Stimulated activated CD4-positive, alpha-beta T cell treated with anti-CD3 and anti-CD28 coated beads, Interleukin-15, amount 100 ng/mL, for 48 hours (primary cell): Measurements from ENCODE around the gene ODR4.
A peak's percentile ranks its signal among the peaks of the same experiment; 100 is the strongest.
"Not testable (repeated sequence)": the region's sequence is repeated elsewhere in the genome, so short reads cannot be mapped to it uniquely, and the experiment has no call there.

Experiments used
- DNase-seq, 2 donors: peaks; one replicate each; pipeline ENCODE4 v3.0.0-alpha.2; 2020; ENCODE audit warnings: low read depth in 2 of 2

ODR4 gene

DNA sequence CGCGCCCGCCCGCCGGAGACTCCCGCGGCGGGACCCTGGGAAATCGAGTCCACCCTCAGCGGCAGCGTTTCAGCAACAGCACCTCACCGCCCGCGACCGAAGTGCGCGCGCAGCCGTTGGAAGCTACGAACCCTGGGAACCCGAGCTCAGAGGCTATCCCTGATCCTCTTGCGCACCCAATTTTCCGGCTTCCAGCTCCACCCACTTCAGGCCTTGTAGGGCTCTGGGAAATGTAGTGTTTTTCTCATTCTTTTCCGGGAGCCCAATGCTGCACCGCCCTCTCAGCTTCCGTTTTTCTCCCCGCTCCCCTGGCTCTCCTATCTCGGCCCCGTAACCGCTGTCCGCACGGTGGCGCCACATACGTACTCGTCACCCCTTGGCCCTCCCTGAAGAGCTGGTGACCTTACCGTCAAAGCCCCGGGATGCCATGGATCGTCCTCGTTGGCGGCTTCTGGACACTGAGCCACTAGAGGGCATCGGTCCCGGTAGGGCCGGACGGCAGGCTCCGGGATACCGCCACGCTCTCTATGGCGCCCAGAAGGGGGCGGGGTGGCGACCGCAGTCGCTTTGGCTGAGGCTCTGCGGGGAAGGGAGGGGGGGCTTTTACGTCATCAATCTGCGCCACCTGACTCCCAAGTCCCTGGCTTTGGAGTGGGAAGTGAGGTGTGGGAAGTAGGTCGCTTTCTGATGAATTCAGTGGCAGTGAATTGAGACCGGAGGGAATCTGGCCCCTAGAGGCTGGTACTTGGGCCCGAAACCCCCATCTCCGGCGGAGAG is at the start of gene ODR4, which contains the start of gene TPR:
Gene ODR4 (plus strand): TSS at position 687 of the 777 bp plus-strand sequence. CDS start 3,948 bp downstream, outside the sequence.
Gene TPR (minus strand): TSS at position 102 of the 777 bp plus-strand sequence. CDS start 225 bp downstream, outside the sequence.
- peak; percentile 92 to 93 for DNase-seq

DNA sequence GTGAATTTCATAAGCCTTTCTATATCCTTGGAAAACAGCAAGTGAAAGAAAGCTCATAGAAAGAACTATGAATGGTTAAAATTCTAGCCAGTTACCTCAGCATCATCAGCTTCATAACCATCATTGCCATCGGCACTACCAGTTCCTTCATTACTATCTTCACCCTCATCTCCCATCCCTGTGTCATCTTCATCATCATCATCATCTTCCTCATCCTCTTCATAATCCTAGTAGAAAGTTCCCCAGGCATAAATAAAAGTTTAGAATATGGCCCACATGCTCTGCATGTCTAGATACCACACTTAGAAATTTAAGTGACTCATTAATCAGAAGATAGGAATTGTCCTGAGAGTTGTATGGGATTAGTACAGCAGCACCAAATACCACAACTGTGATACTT is 49.6 kb upstream of the ODR4 start:
- DNase-seq: no peak

DNA sequence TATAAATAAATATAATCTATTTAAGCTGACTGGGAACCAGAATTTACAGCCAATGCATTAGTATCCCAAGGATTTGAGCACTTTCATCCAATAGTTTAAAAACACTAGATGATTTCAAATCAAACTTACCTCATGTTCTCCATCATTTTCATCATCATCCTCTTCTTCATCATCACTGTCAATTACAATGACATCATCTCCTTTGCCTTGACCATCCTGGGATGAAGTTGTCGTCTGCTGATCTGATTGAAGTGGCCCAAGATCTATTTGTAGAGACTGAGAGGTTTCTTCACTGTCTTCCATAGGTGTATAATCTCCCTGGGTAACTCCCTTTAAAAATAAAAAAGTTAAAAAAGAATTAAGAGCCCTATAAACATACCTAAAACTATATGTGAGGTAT is 48.3 kb upstream of the ODR4 start:
- no peak for DNase-seq

DNA sequence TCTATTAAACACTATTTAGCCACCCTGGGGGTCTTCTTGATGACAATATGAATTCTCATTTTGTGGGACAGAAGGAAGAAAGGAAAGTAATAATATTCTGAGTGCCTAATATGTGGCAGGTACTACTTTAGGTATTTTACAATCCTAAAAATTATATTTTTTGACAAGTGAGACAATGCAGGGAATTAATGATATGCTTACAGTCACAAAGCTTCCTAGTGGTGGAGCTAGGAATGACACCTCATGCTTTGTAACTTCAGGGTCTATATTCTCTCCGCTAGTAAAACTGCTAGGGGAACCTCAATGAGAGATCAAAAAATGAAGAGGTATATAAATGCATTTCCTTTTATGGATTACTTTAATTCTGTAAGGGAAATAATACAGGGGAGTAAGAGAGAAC is 44.9 kb upstream of the ODR4 start:
- DNase-seq: no peak

DNA sequence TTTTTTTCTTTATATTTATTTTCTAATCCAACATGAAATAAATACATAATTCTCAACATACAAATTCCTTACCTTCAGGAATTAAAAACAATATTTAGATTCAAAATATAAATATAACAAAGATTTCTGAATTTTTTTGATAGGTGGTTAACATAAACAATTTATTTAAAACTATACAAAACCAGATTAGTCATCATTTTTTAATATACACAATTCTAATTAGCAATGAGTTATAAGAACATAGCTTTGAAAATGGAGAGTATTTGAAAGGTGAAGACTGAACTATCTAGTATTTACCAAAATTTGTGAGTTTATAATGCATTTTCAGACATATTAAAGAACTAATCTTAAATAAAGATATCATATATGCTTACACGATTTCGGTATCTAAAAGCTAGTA is 38.1 kb upstream of the ODR4 start:
- no peak for DNase-seq

DNA sequence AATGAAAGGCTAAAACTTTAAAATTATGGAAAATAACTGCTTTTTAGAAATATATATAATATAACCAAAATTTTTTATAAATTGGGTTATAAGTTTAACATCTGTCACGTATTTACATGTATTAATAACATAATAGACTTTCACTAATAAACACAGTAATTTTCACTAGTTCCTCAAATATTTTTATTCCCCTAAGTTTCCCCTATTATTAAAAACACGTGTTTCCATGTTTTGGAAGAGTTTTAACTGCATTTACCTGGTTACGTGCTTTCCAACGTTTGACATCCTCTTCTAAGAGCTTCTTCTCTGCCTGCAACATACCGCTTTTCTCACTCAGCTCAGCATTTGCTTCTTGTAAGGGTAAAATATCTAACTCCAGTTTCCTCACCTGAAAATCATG is 34.9 kb upstream of the ODR4 start:
- DNase-seq: no peak

DNA sequence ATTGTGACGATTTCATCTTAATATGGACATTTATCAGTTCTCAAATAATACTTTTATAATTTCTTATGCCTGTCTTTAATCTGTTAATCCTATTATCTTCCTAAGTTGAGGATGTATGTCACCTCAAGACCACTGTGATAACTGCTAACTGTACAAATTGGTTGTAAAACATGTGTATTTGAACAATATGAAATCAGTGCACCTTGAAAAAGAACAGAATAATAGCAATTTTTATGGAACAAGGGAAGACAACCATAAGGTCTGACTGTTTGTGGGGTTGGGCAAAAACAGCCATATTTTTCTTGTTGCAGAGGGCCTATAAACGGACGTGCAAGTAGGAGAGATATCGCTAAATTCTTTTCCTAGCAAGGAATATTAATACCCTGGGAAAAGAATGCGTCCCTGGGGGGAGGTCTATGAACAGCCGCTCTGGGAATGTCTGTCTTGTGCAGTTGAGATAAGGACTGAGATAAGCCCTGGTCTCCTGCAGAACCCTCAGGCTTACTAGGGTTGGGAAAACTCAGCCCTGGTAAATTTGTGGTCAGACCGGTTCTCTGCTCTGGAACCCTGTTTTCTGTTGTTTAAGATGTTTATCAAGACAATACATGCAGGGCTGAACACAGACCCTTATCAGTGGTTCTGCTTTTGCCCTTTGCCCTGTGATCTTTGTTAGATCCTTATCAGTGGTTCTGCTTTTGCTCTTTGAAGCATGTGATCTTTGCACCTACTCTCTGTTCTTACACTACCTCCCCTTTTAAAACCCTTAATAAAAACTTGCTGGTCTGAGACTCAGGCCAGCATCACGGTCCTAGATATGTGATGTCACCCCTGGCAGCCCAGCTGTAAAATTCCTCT is 27.6 kb upstream of the ODR4 start:
- DNase-seq: not testable (repeated sequence)

DNA sequence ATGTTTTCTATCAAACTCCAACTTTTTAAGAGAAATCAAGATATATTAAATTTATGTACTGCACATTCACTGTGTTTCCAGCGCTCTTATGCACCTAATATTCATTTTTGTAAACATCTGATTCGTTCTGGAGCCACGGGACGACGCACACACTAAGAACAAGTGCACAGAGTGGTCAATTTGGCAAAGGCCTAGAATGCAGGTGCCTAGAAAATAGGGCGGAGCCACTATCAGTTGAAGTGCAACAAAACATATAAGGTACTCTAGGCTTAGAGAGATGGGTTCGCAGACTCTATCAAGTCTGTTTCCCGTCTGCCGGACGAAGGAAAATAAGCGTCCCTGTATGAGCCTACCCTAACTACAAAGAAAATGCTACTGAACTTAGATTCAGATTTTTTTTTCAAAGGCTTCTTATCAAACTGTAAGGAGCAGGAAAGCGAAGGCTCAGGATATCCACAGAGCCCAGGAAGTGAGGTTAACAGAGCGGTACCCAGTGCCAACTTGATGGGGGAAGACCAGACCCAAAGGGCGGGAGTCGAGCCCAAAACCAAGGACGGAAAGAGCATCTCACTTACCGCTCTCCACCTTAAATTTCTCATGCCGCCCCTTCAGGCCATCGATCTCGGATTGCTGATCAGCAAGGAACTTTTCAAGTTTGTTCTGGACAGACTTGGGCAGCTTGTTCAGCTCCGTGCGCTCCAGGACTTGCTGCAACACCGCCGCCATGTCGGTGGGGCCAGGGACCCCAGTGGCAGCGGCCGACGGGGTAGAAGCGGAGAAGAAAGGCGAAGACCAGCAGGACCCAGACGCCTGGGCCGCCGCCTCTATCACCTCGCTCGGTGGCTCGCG is 1.1 kb upstream of the ODR4 start:
- DNase-seq: peak; percentile 11 to 12

DNA sequence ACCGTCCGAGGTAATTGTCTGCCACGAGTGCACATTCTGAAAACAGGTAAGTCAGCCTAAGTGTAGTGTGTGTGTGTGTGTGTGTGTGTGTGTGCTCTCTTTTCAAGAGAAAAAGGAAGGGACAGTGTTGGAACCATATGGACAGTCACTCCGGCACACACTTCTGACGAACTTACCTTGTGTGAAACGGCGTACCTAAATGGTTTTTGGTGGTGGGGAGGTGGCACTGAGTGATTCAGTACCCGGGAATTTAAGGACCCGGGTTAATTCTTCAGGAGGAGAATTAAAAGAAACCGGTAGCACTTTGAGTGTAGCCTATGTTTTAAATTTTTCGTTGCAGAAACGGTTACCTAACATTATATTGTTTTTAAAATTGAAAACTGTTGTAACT is 286 bp downstream of the ODR4 start:
- DNase-seq: no peak

DNA sequence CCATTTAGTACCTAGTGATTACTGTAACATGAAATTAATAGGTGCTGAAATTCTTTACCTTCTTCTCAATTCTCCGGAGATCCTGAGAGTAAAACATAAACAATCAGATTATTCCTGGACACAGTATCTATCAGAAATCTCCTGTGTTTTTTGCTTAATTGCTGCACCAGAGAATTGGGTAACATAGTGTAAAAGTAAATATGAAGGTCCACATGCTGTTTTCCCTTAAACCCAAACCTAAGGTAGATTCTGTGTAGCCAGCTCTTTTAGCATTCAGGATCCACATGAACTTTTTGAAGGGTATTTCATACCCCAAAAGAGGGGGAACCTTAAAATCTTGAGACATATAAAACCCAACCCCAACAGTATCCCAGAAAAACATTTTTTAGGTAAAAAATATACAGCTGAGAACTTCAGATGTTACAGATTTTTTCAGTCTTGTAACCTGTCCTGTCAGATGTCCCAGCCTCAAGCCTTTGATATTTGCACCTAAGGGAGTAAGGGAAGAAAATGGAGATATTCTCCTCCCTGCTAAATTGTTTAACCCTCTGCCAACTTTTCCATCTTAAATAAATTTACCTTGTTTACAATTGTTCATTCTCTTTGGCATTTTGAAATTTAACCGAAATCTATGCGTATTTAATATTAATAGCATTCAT is 11.2 kb downstream of the ODR4 start:
- DNase-seq: no peak

DNA sequence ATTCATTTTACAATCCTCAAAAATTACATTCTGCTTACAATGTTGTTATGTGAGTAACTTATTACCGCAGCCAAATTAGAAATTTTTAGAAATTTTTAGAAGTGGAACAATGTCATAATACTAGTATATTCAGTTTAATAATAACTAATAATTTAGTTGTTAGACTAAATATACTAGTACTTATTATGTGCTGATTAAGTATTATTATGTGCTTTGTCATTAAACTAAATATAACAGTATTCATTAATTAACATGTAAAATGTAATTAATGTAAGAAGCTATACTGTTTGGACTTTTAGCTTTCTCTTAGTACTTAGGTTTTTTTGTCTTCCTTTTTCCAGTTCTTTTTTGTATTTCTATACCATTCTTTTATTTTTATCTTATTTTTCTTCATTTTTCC is 15.3 kb downstream of the ODR4 start:
- DNase-seq: no peak

DNA sequence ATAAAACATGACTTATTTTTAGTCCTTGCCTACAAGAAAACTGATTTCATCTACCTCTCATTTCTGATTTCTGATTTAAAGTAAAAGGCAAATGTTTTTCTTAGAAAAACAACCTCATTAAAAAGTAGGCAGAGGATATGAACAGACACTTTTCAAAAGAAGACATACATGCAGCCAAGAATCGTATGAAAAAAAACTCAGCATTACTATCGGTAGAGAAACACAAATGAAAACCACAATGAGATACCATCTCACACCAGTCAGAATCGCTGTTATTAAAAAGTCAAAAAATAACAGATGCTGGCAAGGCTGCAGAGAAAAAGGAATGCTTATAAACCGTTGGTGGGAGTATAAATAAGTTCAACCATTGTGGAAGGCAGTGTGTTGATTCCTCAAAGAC is 16.2 kb downstream of the ODR4 start:
- no peak for DNase-seq

DNA sequence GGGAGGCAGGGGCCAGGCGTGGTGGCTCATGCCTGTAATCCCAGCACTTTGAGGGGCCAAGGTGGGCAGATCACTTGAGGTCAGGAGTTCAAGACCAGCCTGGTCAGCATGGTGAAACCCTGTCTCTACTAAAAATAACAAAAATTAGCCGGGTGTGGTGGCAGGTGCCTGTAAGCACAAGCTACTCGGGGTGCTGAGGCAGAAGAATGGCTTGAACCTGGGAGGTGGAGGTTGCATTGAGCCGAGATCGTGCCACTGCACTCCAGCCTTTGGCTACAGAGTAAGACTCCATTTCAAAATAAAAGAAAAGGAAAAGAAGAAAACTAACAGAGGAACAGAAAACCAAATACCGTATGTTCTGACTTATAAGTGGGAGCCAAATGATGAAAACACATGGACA is 17.1 kb downstream of the ODR4 start:
- DNase-seq: not testable (repeated sequence)

DNA sequence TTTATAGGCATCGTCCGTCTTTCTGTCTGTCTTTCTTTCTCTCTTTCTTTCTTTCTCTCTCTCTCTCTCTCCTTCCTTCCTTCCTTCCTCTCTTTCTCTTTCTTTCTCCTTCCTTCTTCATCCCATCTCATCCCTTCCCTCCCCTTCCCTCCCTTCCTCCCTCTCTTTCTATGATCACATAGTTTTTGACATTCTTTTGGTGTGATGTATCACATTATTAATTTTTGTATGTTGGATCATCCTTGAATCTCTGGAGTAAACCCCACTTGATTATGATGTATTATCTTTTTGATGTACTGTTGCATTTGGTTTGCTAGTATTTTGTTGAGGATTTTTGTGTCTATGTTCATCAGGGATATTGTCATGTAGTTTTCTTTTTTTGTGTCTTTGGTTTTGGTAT is 25.8 kb downstream of the ODR4 start:
- DNase-seq: not testable (repeated sequence)

DNA sequence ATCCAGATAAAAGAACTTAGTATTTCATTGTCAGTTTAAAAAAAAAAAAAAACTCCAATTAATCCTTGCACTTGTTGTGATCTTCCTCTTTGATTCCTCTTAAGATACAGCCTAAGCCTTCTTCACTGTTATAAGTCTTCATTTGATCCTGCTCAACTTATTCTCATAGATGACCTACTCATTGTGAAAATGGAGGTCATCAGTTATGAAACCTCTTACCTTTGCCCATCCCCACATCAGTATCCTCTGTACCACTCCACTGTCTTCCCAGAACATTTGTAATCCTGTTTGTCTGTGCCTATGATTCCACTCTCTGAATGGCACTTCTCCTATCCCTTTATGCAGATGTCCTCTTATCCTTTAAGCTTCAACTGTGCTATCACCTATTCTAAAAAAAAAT is 28.0 kb downstream of the ODR4 start:
- no peak for DNase-seq

DNA sequence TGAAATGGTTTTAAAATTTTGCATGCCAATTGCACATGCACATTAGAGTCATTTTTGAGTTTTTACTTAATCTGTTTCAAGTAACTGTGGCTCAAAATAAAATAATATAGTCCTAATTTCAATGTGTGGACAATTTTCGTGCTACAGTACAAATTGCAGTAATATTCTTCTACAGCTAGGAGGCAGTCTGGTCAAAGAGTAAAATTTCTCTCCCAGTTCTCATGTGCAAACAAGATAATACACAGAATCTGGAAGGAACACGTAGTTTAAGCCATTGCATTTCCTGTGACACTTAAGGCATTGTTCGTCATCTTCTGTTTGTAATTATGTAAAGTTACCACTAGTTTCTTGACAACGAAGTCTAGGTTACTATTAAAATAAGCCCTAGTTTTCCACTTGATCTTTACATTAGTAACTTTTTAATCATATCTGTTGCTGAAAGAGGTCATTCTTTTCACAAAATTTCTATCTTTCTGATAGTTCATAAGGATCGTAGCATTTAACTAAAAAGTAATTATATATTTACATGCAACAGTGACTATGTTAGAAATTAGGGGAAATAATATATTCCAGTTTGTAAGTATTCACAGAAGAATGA is 28.9 kb downstream of the ODR4 start:
- no peak for DNase-seq

DNA sequence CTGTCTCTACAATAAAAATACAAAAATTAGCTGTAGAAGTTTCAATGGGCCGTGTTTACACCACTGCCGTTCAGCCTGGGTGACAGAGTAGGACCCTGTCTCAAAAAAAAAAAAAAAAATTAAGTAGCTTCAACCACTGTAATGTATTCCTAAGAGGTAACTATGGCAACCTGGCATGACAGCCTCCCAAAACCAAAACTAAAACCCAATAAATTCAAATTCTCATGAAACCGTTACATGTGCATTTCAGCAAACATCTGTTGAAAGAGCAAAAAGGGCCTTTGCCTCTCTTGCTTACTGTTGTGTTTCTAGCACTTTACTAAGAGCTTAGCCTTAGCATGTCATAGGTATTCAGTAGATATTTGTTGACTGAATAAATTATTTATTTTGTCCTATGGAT is 33.5 kb downstream of the ODR4 start:
- no peak for DNase-seq

DNA sequence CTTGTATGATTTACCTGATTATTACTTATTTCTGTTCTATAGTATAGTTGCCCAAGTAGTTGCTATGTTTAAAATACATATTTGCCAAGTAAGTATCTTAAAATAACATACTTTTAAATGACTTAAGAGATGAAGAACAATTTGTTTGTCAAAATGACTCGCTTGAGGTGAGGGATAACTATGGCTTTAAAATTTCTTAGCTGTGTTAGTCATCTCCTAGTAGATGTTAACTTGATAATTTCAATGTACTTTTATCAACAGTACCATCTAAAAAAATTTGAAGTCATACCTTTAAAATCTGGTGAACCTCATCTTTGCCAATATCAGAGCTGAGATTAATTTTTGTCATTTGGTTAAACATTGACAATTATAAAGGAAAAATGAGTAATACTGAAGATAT is 37.7 kb downstream of the ODR4 start:
- no peak for DNase-seq

DNA sequence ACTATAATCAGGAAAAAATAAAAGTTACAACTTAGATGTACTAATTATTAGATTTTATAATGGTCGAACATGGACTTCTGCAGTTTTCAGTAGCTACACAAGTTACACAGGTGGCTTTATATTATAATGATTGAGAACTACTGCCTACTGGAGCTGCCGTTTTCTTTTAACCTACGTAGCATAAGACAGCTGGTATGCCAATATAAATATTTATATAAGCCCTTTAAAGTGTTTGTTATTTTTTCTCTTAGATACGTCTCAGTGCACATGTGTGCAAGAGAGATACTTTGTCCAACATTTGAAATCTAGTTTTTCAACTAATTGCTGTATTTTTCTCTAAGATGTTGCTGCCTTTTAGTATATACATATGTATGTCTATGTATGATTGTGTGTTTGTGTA is 42.9 kb downstream of the ODR4 start:
- DNase-seq: no peak

DNA sequence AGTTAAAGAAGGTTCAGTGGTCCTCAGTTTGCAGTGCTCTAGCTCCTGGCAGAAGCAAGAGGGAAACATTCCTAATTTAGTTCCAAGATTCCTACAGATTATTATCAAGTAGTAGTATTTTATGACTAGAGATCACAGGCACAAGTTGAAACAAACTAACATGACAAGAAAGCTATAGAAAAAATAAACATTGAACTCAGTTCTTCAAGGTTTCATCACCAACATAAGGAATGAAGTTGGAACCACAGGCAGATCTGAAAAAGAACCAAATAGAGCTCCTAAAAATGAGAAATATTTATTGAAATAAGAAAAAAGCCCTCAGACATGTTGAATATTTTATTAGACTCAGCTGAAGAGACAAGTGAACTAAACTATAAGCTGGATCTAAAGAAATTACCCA is 44.7 kb downstream of the ODR4 start:
- DNase-seq: no peak

DNA sequence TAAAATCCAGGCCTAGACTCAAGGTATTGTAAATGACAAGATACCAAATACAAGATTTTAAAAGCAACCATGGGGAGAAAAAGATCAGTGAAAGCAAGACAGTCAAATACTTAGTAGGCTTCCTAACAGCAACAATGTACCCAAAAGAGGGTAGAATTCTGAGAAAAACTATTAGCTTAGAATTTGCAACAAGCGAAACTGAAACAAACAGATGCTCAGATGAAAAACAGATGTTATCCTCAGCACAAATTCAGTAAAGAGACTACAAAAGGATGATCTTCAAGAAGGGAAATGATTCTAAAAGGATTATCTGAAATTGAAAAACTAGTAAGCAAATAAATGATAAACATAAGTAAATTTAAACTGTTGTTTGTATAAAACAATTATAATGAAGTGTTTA is 45.3 kb downstream of the ODR4 start:
- no peak for DNase-seq
